GM12891 (cell line): ENCODE results near the gene SLC38A7.

Experiments
- PAX5 ChIP-seq: IDR thresholded peaks from 2 replicates; pipeline ENCODE4 v1.6.1; 2011; ENCODE audit warnings: low read length, moderate library complexity, mild to moderate bottlenecking; ENCODE audit not compliant: insufficient read depth, severe bottlenecking
- POLR2A ChIP-seq: IDR thresholded peaks from 2 replicates; pipeline ENCODE4 v1.6.1; 2011; ENCODE audit warnings: low read depth, low read length, control low read depth
- POLR2AphosphoS5 ChIP-seq: IDR thresholded peaks from 2 replicates; pipeline ENCODE4 v1.6.1; 2011; ENCODE audit warnings: low read depth, low read length, control low read depth
- POU2F2 ChIP-seq: IDR thresholded peaks from 2 replicates; pipeline ENCODE4 v1.6.1; 2011; ENCODE audit warnings: low read depth, mild to moderate bottlenecking, control low read depth, low read length, moderate library complexity
- SPI1 ChIP-seq: IDR thresholded peaks from 2 replicates; pipeline ENCODE4 v1.6.1; 2011; ENCODE audit warnings: low read depth, low read length, control low read depth
- TAF1 ChIP-seq: IDR thresholded peaks from 2 replicates; pipeline ENCODE4 v1.6.1; 2011; ENCODE audit warnings: low read depth, low read length, control low read depth

DNA sequence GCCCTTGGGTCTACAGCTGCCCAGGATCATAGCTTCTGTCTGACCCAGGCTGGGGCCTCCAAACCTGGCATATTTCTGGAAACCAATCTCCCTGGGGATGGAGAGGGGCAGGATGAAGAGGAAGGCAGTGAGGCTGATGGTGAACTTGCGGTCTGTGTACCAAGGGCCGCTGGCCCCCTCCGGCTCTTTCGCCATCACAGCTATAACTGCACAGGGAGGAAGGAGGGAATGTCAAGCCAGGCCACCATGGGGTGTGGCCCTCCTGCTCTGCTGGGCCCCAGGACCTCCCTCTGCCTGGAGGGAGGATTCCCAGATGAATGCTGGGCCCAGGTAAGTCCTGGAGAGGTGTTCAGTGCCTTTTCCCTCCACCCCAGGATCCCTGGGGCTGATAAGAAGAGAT, 6.3 kb downstream of the SLC38A7 start:
- TF ChIP-seq POLR2AphosphoS5 (no peak), TAF1 (no peak), POLR2A (no peak), SPI1 (no peak), PAX5 (no peak), POU2F2 (no peak)
